CD14-positive monocyte (primary cell): ENCODE results near the gene MGAM2. TPM values are rescaled to one million over a fixed set of nuclear protein-coding genes. Genes with fewer than 3 reads are reported as not detected.

Experiments
- DNase-seq, 3 donors: peaks; one replicate each; pipeline ENCODE4 v3.0.0-alpha.2; 2011 to 2022
- H2AFZ ChIP-seq: 2 replicates; pipeline ENCODE4 v1.6.0; 2012; ENCODE audit warnings: mild to moderate bottlenecking, low read depth, low read length, inconsistent platforms; ENCODE audit not compliant: insufficient read depth, poor library complexity, severe bottlenecking
- H3K27ac ChIP-seq, 2 donors: 1 replicate in 1 of 2; 2 replicates in 1 of 2; pipeline ENCODE4 v1.5.1; 2012 to 2013; ENCODE audit warnings: low read length in 2 of 2, control low read depth in 1 of 2, inconsistent platforms in 1 of 2, low read depth in 1 of 2, mild to moderate bottlenecking in 1 of 2
- H3K27me3 ChIP-seq, 2 donors: one replicate each; pipeline versions ENCODE4 v1.6.0 to v1.6.1; 2011 to 2013; ENCODE audit warnings: low read length in 2 of 2; ENCODE audit not compliant: control insufficient read depth in 2 of 2, insufficient read depth in 2 of 2
- H3K36me3 ChIP-seq, 2 donors: replicated peaks in 1 of 2; 1 replicate in 1 of 2; 2 replicates in 1 of 2; pipeline versions ENCODE4 v1.5.1 to v1.6.1; 2012 to 2013; ENCODE audit warnings: low read length in 2 of 2, control low read depth in 1 of 2, inconsistent platforms in 1 of 2, mild to moderate bottlenecking in 1 of 2; ENCODE audit not compliant: insufficient read depth in 2 of 2, control insufficient read depth in 1 of 2
- H3K4me1 ChIP-seq, 2 donors: 1 replicate in 1 of 2; 2 replicates in 1 of 2; pipeline versions ENCODE4 v1.5.1 to v1.6.1; 2012 to 2013; ENCODE audit warnings: low read length in 2 of 2, control low read depth in 1 of 2, inconsistent platforms in 1 of 2, mild to moderate bottlenecking in 1 of 2, moderate library complexity in 1 of 2; ENCODE audit not compliant: insufficient read depth in 2 of 2, control insufficient read depth in 1 of 2
- H3K4me2 ChIP-seq: replicated peaks from 2 replicates; pipeline ENCODE3; 2012; ENCODE audit warnings: low read length, moderate library complexity, mild to moderate bottlenecking; ENCODE audit not compliant: poor library complexity, severe bottlenecking; ENCODE audit errors: extremely low read depth
- H3K4me3 ChIP-seq, 3 experiments: fragments of 200-600 bp in 1 of 3; sonication (generic) in 1 of 3; replicated peaks in 1 of 3; 1 replicate in 2 of 3; 2 replicates in 1 of 3; pipeline ENCODE4 v1.5.1; 2011 to 2013; ENCODE audit warnings: low read length in 3 of 3, mild to moderate bottlenecking in 3 of 3, control low read depth in 2 of 3, low read depth in 2 of 3, inconsistent platforms in 1 of 3, moderate library complexity in 1 of 3
- H3K79me2 ChIP-seq: 2 replicates; pipeline ENCODE4 v1.6.0; 2012; ENCODE audit warnings: mild to moderate bottlenecking, control low read depth, inconsistent platforms, low read length, moderate library complexity; ENCODE audit not compliant: insufficient read depth
- H3K9ac ChIP-seq: 2 replicates; pipeline ENCODE4 v1.6.0; 2017; ENCODE audit warnings: low read length, mild to moderate bottlenecking; ENCODE audit not compliant: insufficient read depth, poor library complexity, severe bottlenecking
- H3K9me3 ChIP-seq, 2 donors: replicated peaks in 1 of 2; 1 replicate in 1 of 2; 2 replicates in 1 of 2; pipeline versions ENCODE4 v1.5.1 to v1.6.1; 2012 to 2013; ENCODE audit warnings: low read length in 2 of 2, control low read depth in 1 of 2; ENCODE audit not compliant: control insufficient read depth in 1 of 2, insufficient read depth in 1 of 2
- H4K20me1 ChIP-seq: 2 replicates; pipeline ENCODE4 v1.6.0; 2012; ENCODE audit warnings: mild to moderate bottlenecking, low read length, control low read depth, moderate library complexity; ENCODE audit not compliant: insufficient read depth
- H3K27ac Mint-ChIP-seq, 7 donors: one replicate each; pipeline ENCODE4 v1.8.0; 2020; ENCODE audit warnings: mild to moderate bottlenecking in 7 of 7, mixed read lengths in 7 of 7, moderate library complexity in 6 of 7, inconsistent platforms in 2 of 7
- H3K27me3 Mint-ChIP-seq, 3 donors: one replicate each; pipeline ENCODE4 v1.8.0; 2021 to 2022; ENCODE audit warnings: low read depth in 3 of 3, mild to moderate bottlenecking in 3 of 3, mixed read lengths in 3 of 3, moderate library complexity in 3 of 3, inconsistent platforms in 1 of 3
- H3K36me3 Mint-ChIP-seq, 2 donors: one replicate each; pipeline ENCODE4 v1.8.0; 2020; ENCODE audit warnings: mixed read lengths in 2 of 2, inconsistent platforms in 1 of 2, mild to moderate bottlenecking in 1 of 2
- H3K4me1 Mint-ChIP-seq: one replicate; pipeline ENCODE4 v1.8.0; 2020; ENCODE audit warnings: mild to moderate bottlenecking, mixed read lengths
- H3K4me3 Mint-ChIP-seq, 2 donors: one replicate each; pipeline ENCODE4 v1.8.0; 2020; ENCODE audit warnings: mild to moderate bottlenecking in 2 of 2, mixed read lengths in 2 of 2, moderate library complexity in 1 of 2
- H3K9me3 Mint-ChIP-seq, 7 donors: one replicate each; pipeline ENCODE4 v1.8.0; 2020 to 2022; ENCODE audit warnings: mixed read lengths in 7 of 7, mild to moderate bottlenecking in 6 of 7, moderate library complexity in 6 of 7, inconsistent platforms in 2 of 7
- CTCF ChIP-seq: fragments of 200-600 bp; IDR thresholded peaks from one replicate; pipeline ENCODE4 v1.8.0; 2022; ENCODE audit warnings: antibody characterized with exemption, mild to moderate bottlenecking
- WGBS: methylation state at CpG from one replicate; pipeline ENCODE4 v1.1.5; 2013; ENCODE audit warnings: missing lambda C conversion rate; ENCODE audit not compliant: insufficient coverage; 5-methylcytosine and 5-hydroxymethylcytosine counted together
- intact Hi-C, 2 donors: fragments of 100-400 bp; cut with micrococcal nuclease; formaldehyde crosslinking; loops; one replicate each; pipeline versions ENCODE4 v1.15.0 to v1.15.1; 2023
- polyA plus RNA-seq, 3 donors: library from polyadenylated mRNA; depleted of rRNA in 1 of 3; unstranded in 2 of 3; stranded (reverse) in 1 of 3; fragments of 300-500 nt in 2 of 3; fragments of >200 nt in 1 of 3; fragmentation: Illumina TruSeq in 2 of 3; gene quantifications; 1 replicate in 2 of 3; 2 replicates in 1 of 3; pipeline ENCODE4 v1.2.3, GENCODE V29; 2012 to 2021

Gene MGAM2
- polyA plus RNA-seq, 3 donors, result 0.08 TPM; not detected in 2

GRCh38 chr7:142174441-142174840 lies 62.9 kb downstream of the MGAM2 start:
- Histone ChIP-seq H3K4me2 (no peak overlapping the region), H3K36me3 (no peaks in the 10 kb centered on the region), H3K27me3 (no peaks in the 10 kb centered on the region), H3K9me3 (no peaks in the 10 kb centered on the region), H3K9ac (no peak overlapping the region), H3K4me3 (no peak overlapping the region), H2AFZ (no peak overlapping the region), H3K4me1 (peaks cover 24 to 30% of the 10 kb centered on the region in 2 donors), H3K79me2 (no peaks in the 10 kb centered on the region), H4K20me1 (no peaks in the 10 kb centered on the region), H3K27ac (no peak overlapping the region)
- no peak for DNase-seq
- intact Hi-C loops, result no loop called here
- TF ChIP-seq CTCF, result no peak
- Mint-ChIP-seq H3K4me1 (peaks cover 38% of the 10 kb centered on the region), H3K4me3 (no peak overlapping the region), H3K27ac (no peak overlapping the region), H3K27me3 (no peaks in the 10 kb centered on the region), H3K36me3 (no peaks in the 10 kb centered on the region), H3K9me3 (peaks cover 0 to 7% (median 0%) of the 10 kb centered on the region in 7 donors)
- WGBS, result no CpG with 5 or more reads among the region's 2 CpGs

GRCh38 chr7:142175594-142175993 lies 64.1 kb downstream of the MGAM2 start:
- H3K9me3 ChIP-seq, result no peaks in the 10 kb centered on the region
- no peaks in the 10 kb centered on the region for H3K27me3 ChIP-seq
- no peak for TF ChIP-seq CTCF
- Mint-ChIP-seq H3K9me3 (peaks cover 0 to 7% (median 0%) of the 10 kb centered on the region in 7 donors), H3K27me3 (no peaks in the 10 kb centered on the region), H3K27ac (no peak overlapping the region), H3K4me1 (peaks cover 38% of the 10 kb centered on the region), H3K4me3 (no peak overlapping the region), H3K36me3 (no peaks in the 10 kb centered on the region)
- no peaks in the 10 kb centered on the region for H3K79me2 ChIP-seq
- no peak overlapping the region for H3K4me3 ChIP-seq
- H3K36me3 ChIP-seq, result no peaks in the 10 kb centered on the region
- H2AFZ ChIP-seq, result no peak overlapping the region
- intact Hi-C loops, result no loop called here
- no peak overlapping the region for H3K27ac ChIP-seq
- DNase-seq, result no peak
- H3K4me2 ChIP-seq, result no peak overlapping the region
- no peak overlapping the region for H3K9ac ChIP-seq
- WGBS, result no CpG with 5 or more reads among the region's 3 CpGs
- H4K20me1 ChIP-seq, result no peaks in the 10 kb centered on the region
- peaks cover 24 to 30% of the 10 kb centered on the region in 2 donors for H3K4me1 ChIP-seq
